ENCODE data around the gene CHAF1A. TPM values are rescaled to one million over a fixed set of nuclear protein-coding genes. Genes with fewer than 3 reads are reported as not detected.

CHAF1A gene
- total and polyA plus RNA-seq, 4 donors = 1.0 to 20.8 (median 2.5) TPM

- WGBS = 90% methylated on average over 8 of the region's 8 CpGs
- H3K27ac ChIP-seq (ENCODE audit: low read depth in 1 of 2, low read length in 2 of 2) = peak overlapping the region; percentile 4 to 88
Observed at GRCh38 chr19:4373013-4373367, 29.4 kb upstream of the CHAF1A start.

GRCh38 chr19:4373601-4374497 is 28.6 kb upstream of the CHAF1A start:
- Histone ChIP-seq H3K9me3 (ENCODE audit: control insufficient read depth in 4 of 4, low read length in 3 of 4) (no peaks in the 10 kb centered on the region), H3K27me3 (ENCODE audit: control insufficient read depth in 4 of 4, insufficient read depth in 4 of 4, low read length in 3 of 4) (no peaks in the 10 kb centered on the region), H3K36me3 (ENCODE audit: control insufficient read depth in 4 of 4, insufficient read depth in 3 of 4, low read depth in 1 of 4, low read length in 3 of 4) (peaks cover 0 to 2% (median 0%) of the 10 kb centered on the region in 4 donors), H3K27ac (ENCODE audit: low read depth in 1 of 2, low read length in 2 of 2) (peak overlapping the region; percentile 79 to 88), H3K9ac (ENCODE audit: low read depth in 1 of 2, low read length in 2 of 2) (peak overlapping the region in 1 of 2 donors; percentile 14), H3K4me1 (ENCODE audit: control insufficient read depth in 4 of 4, insufficient read depth in 4 of 4, low read length in 3 of 4) (peaks cover 22 to 91% (median 58%) of the 10 kb centered on the region in 4 donors), H3K4me3 (ENCODE audit: low read depth in 1 of 3, low read length in 3 of 3) (no peak overlapping the region)
- WGBS = 66% methylated on average over 25 of the region's 25 CpGs
- no peak for DNase-seq (ENCODE audit: low spot score)
- TF ChIP-seq, protein P1, sequence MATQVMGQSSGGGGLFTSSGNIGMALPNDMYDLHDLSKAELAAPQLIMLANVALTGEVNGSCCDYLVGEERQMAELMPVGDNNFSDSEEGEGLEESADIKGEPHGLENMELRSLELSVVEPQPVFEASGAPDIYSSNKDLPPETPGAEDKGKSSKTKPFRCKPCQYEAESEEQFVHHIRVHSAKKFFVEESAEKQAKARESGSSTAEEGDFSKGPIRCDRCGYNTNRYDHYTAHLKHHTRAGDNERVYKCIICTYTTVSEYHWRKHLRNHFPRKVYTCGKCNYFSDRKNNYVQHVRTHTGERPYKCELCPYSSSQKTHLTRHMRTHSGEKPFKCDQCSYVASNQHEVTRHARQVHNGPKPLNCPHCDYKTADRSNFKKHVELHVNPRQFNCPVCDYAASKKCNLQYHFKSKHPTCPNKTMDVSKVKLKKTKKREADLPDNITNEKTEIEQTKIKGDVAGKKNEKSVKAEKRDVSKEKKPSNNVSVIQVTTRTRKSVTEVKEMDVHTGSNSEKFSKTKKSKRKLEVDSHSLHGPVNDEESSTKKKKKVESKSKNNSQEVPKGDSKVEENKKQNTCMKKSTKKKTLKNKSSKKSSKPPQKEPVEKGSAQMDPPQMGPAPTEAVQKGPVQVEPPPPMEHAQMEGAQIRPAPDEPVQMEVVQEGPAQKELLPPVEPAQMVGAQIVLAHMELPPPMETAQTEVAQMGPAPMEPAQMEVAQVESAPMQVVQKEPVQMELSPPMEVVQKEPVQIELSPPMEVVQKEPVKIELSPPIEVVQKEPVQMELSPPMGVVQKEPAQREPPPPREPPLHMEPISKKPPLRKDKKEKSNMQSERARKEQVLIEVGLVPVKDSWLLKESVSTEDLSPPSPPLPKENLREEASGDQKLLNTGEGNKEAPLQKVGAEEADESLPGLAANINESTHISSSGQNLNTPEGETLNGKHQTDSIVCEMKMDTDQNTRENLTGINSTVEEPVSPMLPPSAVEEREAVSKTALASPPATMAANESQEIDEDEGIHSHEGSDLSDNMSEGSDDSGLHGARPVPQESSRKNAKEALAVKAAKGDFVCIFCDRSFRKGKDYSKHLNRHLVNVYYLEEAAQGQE (IDR thresholded peaks at IDR 0.05) = no peak
- TF ChIP-seq, protein P2, sequence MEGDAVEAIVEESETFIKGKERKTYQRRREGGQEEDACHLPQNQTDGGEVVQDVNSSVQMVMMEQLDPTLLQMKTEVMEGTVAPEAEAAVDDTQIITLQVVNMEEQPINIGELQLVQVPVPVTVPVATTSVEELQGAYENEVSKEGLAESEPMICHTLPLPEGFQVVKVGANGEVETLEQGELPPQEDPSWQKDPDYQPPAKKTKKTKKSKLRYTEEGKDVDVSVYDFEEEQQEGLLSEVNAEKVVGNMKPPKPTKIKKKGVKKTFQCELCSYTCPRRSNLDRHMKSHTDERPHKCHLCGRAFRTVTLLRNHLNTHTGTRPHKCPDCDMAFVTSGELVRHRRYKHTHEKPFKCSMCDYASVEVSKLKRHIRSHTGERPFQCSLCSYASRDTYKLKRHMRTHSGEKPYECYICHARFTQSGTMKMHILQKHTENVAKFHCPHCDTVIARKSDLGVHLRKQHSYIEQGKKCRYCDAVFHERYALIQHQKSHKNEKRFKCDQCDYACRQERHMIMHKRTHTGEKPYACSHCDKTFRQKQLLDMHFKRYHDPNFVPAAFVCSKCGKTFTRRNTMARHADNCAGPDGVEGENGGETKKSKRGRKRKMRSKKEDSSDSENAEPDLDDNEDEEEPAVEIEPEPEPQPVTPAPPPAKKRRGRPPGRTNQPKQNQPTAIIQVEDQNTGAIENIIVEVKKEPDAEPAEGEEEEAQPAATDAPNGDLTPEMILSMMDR (IDR thresholded peaks at IDR 0.05; ENCODE audit: low read depth, low read length, missing input control) = no peak
- TF ChIP-seq SP1 (IDR thresholded peaks at IDR 0.05) (no peak), FOXA1 (IDR thresholded peaks at IDR 0.05) (no peak), HNF4G (IDR thresholded peaks at IDR 0.05) (no peak), MAX (IDR thresholded peaks at IDR 0.05) (no peak), RAD21 (IDR thresholded peaks at IDR 0.05) (no peak), FOXA2 (IDR thresholded peaks at IDR 0.05) (no peak), YY1 (IDR thresholded peaks at IDR 0.05) (no peak), NR2F2 (IDR thresholded peaks at IDR 0.05) (no peak), JUND (IDR thresholded peaks at IDR 0.05) (no peak), GABPA (IDR thresholded peaks at IDR 0.05 in 1 of 2, conservative IDR thresholded peaks at IDR 0.05 in 1 of 2) (no peak), HNF4A (conservative IDR thresholded peaks at IDR 0.05) (no peak)

More at GRCh38 chr19:4373013-4373367, 29.4 kb upstream of the CHAF1A start:
- TF ChIP-seq EGR1 (IDR thresholded peaks at IDR 0.05; ENCODE audit: low read depth in 2 of 2) (no peak), HNF4A (conservative IDR thresholded peaks at IDR 0.05) (no peak), ZBTB33 (IDR thresholded peaks at IDR 0.05) (no peak), NR2F2 (IDR thresholded peaks at IDR 0.05) (no peak), MAX (IDR thresholded peaks at IDR 0.05) (no peak), SP1 (IDR thresholded peaks at IDR 0.05) (no peak), TAF1 (conservative IDR thresholded peaks at IDR 0.05) (no peak), HNF4G (IDR thresholded peaks at IDR 0.05) (no peak), FOXA1 (IDR thresholded peaks at IDR 0.05) (no peak), FOXA2 (IDR thresholded peaks at IDR 0.05) (no peak)
- TF ChIP-seq, protein P3, sequence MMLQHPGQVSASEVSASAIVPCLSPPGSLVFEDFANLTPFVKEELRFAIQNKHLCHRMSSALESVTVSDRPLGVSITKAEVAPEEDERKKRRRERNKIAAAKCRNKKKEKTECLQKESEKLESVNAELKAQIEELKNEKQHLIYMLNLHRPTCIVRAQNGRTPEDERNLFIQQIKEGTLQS (IDR thresholded peaks at IDR 0.05) = no peak
- Histone ChIP-seq H3K27me3 (ENCODE audit: control insufficient read depth in 4 of 4, insufficient read depth in 4 of 4, low read length in 3 of 4) (no peaks in the 10 kb centered on the region), H3K9me3 (ENCODE audit: control insufficient read depth in 4 of 4, low read length in 3 of 4) (no peaks in the 10 kb centered on the region), H3K9ac (ENCODE audit: low read depth in 1 of 2, low read length in 2 of 2) (no peak overlapping the region), H3K4me1 (ENCODE audit: control insufficient read depth in 4 of 4, insufficient read depth in 4 of 4, low read length in 3 of 4) (peaks cover 26 to 91% (median 59%) of the 10 kb centered on the region in 4 donors), H3K4me3 (ENCODE audit: low read depth in 1 of 3, low read length in 3 of 3) (no peak overlapping the region), H3K36me3 (ENCODE audit: control insufficient read depth in 4 of 4, insufficient read depth in 3 of 4, low read depth in 1 of 4, low read length in 3 of 4) (no peaks in the 10 kb centered on the region)
- DNase-seq (ENCODE audit: low spot score) = no peak
